HepG2 (cell line): ENCODE results near the gene TCF23. TPM values are rescaled to one million over a fixed set of nuclear protein-coding genes. Genes with fewer than 3 reads are reported as not detected.

ENCODE experiments used
- ATAC-seq: fragments of 200-7000 bp; cut with Tn5 transposase; 3 replicates; pipeline ENCODE4 v1.9.1; 2020; ENCODE audit warnings: mild to moderate bottlenecking, moderate library complexity
- BruUV-seq: library from RNA; stranded (reverse); fragments of 400-500 nt; replicated peaks from 2 replicates; lab custom pipeline; 2021; lab: Mats Ljungman, UMichigan
- CTCF ChIA-PET: fragments of 300-600 bp; formaldehyde crosslinking; extraction: SDS; loops from one replicate; lab custom pipeline; 2021; ENCODE audit warnings: low total read pairs, inconsistent platforms, low intra/inter-chr PET ratio; lab: Yijun Ruan, JAX
- POLR2A ChIA-PET: fragments of 350-600 bp; sonication (Branson Sonifier 250); formaldehyde crosslinking; loops from one replicate; lab custom pipeline; 2020; ENCODE audit warnings: antibody characterized with exemption, inconsistent platforms; lab: Yijun Ruan, JAX
- DNase-seq: peaks from one replicate; pipeline ENCODE4 v3.0.0-alpha.2; 2015; ENCODE audit warnings: low spot score
- FAIRE-seq: peaks from 3 replicates; lab custom pipeline; 2011; peaks lifted over from hg19 to GRCh38; lab: Jason Lieb, UNC
- H2AFZ ChIP-seq: one replicate; pipeline ENCODE4 v1.6.1; 2011; ENCODE audit warnings: low read length, inconsistent platforms
- H3K27ac ChIP-seq: fragments of 300-600 bp; 3 replicates; pipeline ENCODE4 v1.8.0; 2011; ENCODE audit warnings: mixed run types, mild to moderate bottlenecking, mixed read lengths, low read length, inconsistent platforms; ENCODE audit not compliant: insufficient read depth; ENCODE audit errors: extremely low read length
- H3K27me3 ChIP-seq, 2 experiments: fragments of 200-600 bp in 1 of 2; 2 replicates in 1 of 2; 3 replicates in 1 of 2; pipeline versions ENCODE4 v1.6.0 to v1.8.0; 2011; ENCODE audit warnings: low read length in 2 of 2, mild to moderate bottlenecking in 2 of 2, moderate library complexity in 2 of 2, inconsistent platforms in 1 of 2; ENCODE audit not compliant: insufficient read depth in 2 of 2, control insufficient read depth in 1 of 2
- H3K36me3 ChIP-seq, 2 experiments: fragments of 200-600 bp in 1 of 2; replicated peaks in 1 of 2; 2 replicates in 1 of 2; 3 replicates in 1 of 2; pipeline versions ENCODE4 v1.5.1 to v1.8.0; 2011; ENCODE audit warnings: low read length in 2 of 2, inconsistent platforms in 1 of 2; ENCODE audit not compliant: insufficient read depth in 2 of 2, control insufficient read depth in 1 of 2
- H3K4me1 ChIP-seq: 2 replicates; pipeline ENCODE4 v1.5.1; 2012; ENCODE audit warnings: low read length, inconsistent platforms; ENCODE audit not compliant: insufficient read depth
- H3K4me2 ChIP-seq: 2 replicates; pipeline ENCODE4 v1.6.0; 2011; ENCODE audit warnings: low read depth, low read length, inconsistent platforms
- H3K4me3 ChIP-seq, 3 experiments: fragments of 200-600 bp in 1 of 3; sonication (generic), shearing (Covaris generic) in 1 of 3; replicated peaks in 1 of 3; 2 replicates each; pipeline ENCODE4 v1.5.1; 2011 to 2016; ENCODE audit warnings: low read length in 3 of 3, inconsistent platforms in 2 of 3, low read depth in 2 of 3, mild to moderate bottlenecking in 2 of 3, control low read depth in 1 of 3, mixed read lengths in 1 of 3; ENCODE audit not compliant: insufficient read depth in 1 of 3
- H3K79me2 ChIP-seq: one replicate; pipeline ENCODE4 v1.6.1; 2011; ENCODE audit warnings: low read length, inconsistent platforms; ENCODE audit not compliant: insufficient read depth
- H3K9ac ChIP-seq: 2 replicates; pipeline ENCODE4 v1.6.0; 2011; ENCODE audit warnings: mild to moderate bottlenecking, low read depth, low read length, inconsistent platforms; ENCODE audit not compliant: insufficient read depth
- H3K9me3 ChIP-seq: 2 replicates; pipeline ENCODE4 v1.5.1; 2012; ENCODE audit warnings: mild to moderate bottlenecking, low read length
- H4K20me1 ChIP-seq: 2 replicates; pipeline ENCODE4 v1.6.0; 2011; ENCODE audit warnings: inconsistent platforms, mild to moderate bottlenecking, low read length, moderate library complexity; ENCODE audit not compliant: insufficient read depth
- AHDC1 ChIP-seq: sonication (generic); formaldehyde crosslinking; IDR thresholded peaks from 2 replicates; pipeline ENCODE4 v1.5.1; 2020; ENCODE audit warnings: mild to moderate bottlenecking, missing genetic modification reagents, borderline replicate concordance
- FOXA3 ChIP-seq: IDR thresholded peaks from 2 replicates; pipeline ENCODE4 v1.6.1; 2016; ENCODE audit warnings: missing genetic modification reagents, missing compliant biosample characterization
- GLMP ChIP-seq: sonication (generic); formaldehyde crosslinking; IDR thresholded peaks from 2 replicates; pipeline ENCODE4 v1.9.0; 2021; ENCODE audit warnings: missing genetic modification reagents, mild to moderate bottlenecking, borderline replicate concordance
- PAXIP1 ChIP-seq: sonication (generic); formaldehyde crosslinking; conservative IDR thresholded peaks from 2 replicates; pipeline ENCODE4 v1.4.0; 2020; ENCODE audit warnings: mild to moderate bottlenecking, missing genetic modification reagents, moderate library complexity
- SPEN ChIP-seq: sonication (generic); formaldehyde crosslinking; IDR thresholded peaks from 2 replicates; pipeline ENCODE4 v1.5.1; 2020; ENCODE audit warnings: low read depth, mild to moderate bottlenecking, missing genetic modification reagents
- ZNF616 ChIP-seq: sonication (generic); formaldehyde crosslinking; IDR thresholded peaks from 2 replicates; pipeline ENCODE4 v1.5.0; 2020; ENCODE audit warnings: low read depth, mild to moderate bottlenecking, missing genetic modification reagents
- ZNF770 ChIP-seq: sonication (generic); formaldehyde crosslinking; IDR thresholded peaks from 2 replicates; pipeline ENCODE4 v1.5.0; 2020; ENCODE audit warnings: mild to moderate bottlenecking, missing genetic modification reagents
- ZNF816 ChIP-seq: sonication (generic); formaldehyde crosslinking; IDR thresholded peaks from 2 replicates; pipeline ENCODE4 v1.8.0; 2022; ENCODE audit warnings: missing genetic modification reagents, mild to moderate bottlenecking, borderline replicate concordance
- WGBS: methylation state at CpG from one replicate; pipeline ENCODE4 v1.1.6; 2017; ENCODE audit warnings: low lambda C conversion rate; 5-methylcytosine and 5-hydroxymethylcytosine counted together
- in situ Hi-C: cut with HindIII; loops from 2 replicates; pipeline ENCODE4 v1.10.0; 2017; ENCODE audit warnings: low pct_unique_long_range_greater_than_20kb; ENCODE audit not compliant: extremely low pct_ligation_motif_present
- intact Hi-C: fragments of 100-400 bp; cut with micrococcal nuclease; formaldehyde crosslinking; loops from one replicate; pipeline ENCODE4 v1.10.0; 2022; ENCODE audit not compliant: unreplicated experiment
- polyA plus RNA-seq, 8 experiments: library from polyadenylated mRNA; depleted of rRNA in 3 of 8; stranded (reverse) in 7 of 8; unstranded in 1 of 8; fragments of >200 nt; fragmentation: Illumina TruSeq in 4 of 8; extraction: Trizol in 4 of 8; gene quantifications; 2 replicates each; pipeline versions ENCODE4 v1.2.1 to v1.2.3, GENCODE V29; 2011 to 2016; ENCODE audit warnings: low read depth in 4 of 8, missing spikeins in 1 of 8, mixed read lengths in 1 of 8; ENCODE audit not compliant: insufficient read depth in 1 of 8
- total RNA-seq, 5 experiments: library from RNA; depleted of rRNA; stranded (reverse); fragments of >200 nt; fragmentation: Illumina TruSeq; extraction: Trizol; gene quantifications; 2 replicates each; pipeline ENCODE4 v1.2.3, GENCODE V29; 2016; ENCODE audit warnings: low read depth in 1 of 5
- TF ChIP-seq, protein P1 (sequence below): sonication (generic); formaldehyde crosslinking; IDR thresholded peaks from 2 replicates; pipeline ENCODE4 v1.4.0; 2020; ENCODE audit warnings: missing genetic modification reagents

TCF23 gene
- total and polyA plus RNA-seq, 2 of the 13 experiments (the other 11 are each of a cell fraction or from before 2014, with no cell fraction given), result 0.02 to 1.4 TPM

- in situ Hi-C loops, result no loop called here
- H3K4me2 ChIP-seq, result peak overlapping the region; percentile 55
- CTCF ChIA-PET, result no interaction called here
- no peaks in the 10 kb centered on the region for H3K79me2 ChIP-seq
- no peak overlapping the region for H3K4me3 ChIP-seq
- 97% methylated on average over 3 of the region's 3 CpGs for WGBS
- peaks cover 100% of the 10 kb centered on the region for H3K4me1 ChIP-seq
- FAIRE-seq (no peak), ATAC-seq (no peak), DNase-seq (no peak)
- H3K9me3 ChIP-seq, result no peaks in the 10 kb centered on the region
- peak overlapping the region; percentile 94 for H3K27ac ChIP-seq
- H2AFZ ChIP-seq, result no peak overlapping the region
- peak overlapping the region; percentile 71 for H3K9ac ChIP-seq
- BruUV-seq, result no TSS peak
- no peaks in the 10 kb centered on the region for H4K20me1 ChIP-seq
- H3K27me3 ChIP-seq, result no peaks in the 10 kb centered on the region
- H3K36me3 ChIP-seq, result no peaks in the 10 kb centered on the region; a peak in 1 of 5 replicates
- POLR2A ChIA-PET, result interaction anchor here (0.7 to 3.8 kb wide), 7 partner anchors 8 to 91 kb away, joined by 3 to 19 read pairs (median 5); partner anchors contain the start of genes ABHD1, KHK and PREB
- intact Hi-C loops, result no loop called here
- no peak for TF ChIP-seq GLMP (CRISPR knock-in tag)
- peak; percentile 95 for TF ChIP-seq ZNF770
- no peak for TF ChIP-seq PAXIP1 (CRISPR knock-in tag)
- no peak for TF ChIP-seq AHDC1 (CRISPR knock-in tag)
- peak; percentile 55; the same call in 1 of the 2 replicates for TF ChIP-seq ZNF816 (CRISPR knock-in tag)
- TF ChIP-seq FOXA3 (CRISPR knock-in tag), result no peak
- TF ChIP-seq, protein P1, sequence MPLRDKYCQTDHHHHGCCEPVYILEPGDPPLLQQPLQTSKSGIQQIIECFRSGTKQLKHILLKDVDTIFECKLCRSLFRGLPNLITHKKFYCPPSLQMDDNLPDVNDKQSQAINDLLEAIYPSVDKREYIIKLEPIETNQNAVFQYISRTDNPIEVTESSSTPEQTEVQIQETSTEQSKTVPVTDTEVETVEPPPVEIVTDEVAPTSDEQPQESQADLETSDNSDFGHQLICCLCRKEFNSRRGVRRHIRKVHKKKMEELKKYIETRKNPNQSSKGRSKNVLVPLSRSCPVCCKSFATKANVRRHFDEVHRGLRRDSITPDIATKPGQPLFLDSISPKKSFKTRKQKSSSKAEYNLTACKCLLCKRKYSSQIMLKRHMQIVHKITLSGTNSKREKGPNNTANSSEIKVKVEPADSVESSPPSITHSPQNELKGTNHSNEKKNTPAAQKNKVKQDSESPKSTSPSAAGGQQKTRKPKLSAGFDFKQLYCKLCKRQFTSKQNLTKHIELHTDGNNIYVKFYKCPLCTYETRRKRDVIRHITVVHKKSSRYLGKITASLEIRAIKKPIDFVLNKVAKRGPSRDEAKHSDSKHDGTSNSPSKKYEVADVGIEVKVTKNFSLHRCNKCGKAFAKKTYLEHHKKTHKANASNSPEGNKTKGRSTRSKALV (CRISPR knock-in tag), result no peak
- no peak for TF ChIP-seq SPEN (CRISPR knock-in tag)
- TF ChIP-seq ZNF616 (CRISPR knock-in tag), result no peak
Observed at GRCh38 chr2:27178469-27178868, 29.7 kb downstream of the TCF23 start.
